ENCODE results near the gene FADS1. TPM values are rescaled to one million over a fixed set of nuclear protein-coding genes. Genes with fewer than 3 reads are reported as not detected.

The FADS1 gene
- total and polyA plus RNA-seq, 4 donors, result 11.8 to 61.1 (median 32.0) TPM

DNA sequence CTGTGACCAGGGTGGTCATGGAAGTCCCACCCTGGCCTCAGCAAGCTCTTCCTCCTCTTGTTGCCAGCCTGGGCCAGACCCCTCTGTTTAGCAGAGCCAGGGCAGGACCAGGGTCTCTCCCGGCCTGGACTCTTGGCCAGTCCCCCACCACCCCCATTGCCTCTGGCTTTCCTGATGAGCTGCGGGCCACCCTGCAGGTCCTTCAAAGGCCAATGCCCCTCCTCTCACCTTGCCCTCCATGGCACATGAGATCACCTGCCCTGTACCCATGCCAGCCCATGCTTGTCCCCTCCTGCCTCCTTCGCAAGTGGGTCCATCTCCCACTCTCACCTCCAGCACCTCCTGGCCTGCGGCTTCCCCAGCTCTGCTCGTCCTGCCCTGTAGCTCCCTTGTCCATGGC lies 21.7 kb upstream of the FADS1 start:
- 92 to 95% methylated on average over 5 of the region's 5 CpGs for WGBS, 2 donors
- peak in 1 of 2 donors; percentile 57 for DNase-seq

DNA sequence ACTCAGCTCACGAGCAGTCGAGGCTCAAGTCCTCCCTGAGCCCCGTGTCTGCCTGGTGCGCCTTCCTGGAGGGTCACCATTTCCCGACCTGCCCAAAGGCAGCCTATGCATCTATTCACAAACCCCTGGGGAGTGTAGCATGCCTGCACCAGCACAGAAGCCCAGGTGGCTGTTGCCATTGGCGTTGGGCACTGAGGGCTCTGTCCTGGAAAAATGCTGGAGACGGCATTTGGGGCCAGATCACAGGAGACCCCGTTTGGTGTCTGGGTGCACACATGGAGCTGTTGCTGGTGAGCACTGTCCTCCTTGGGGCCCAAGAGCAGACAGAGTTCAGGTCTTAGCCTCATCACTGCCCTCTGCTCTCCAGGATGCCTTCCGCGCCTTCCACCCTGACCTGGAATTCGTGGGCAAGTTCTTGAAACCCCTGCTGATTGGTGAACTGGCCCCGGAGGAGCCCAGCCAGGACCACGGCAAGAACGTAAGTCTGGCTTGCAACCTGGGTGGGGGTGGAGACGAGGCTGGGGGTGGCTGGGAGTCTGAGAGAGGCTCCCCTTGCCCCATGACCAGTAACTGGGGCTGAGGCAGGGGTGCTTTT lies 20.7 kb upstream of the FADS1 start:
- Histone ChIP-seq H3K36me3 (ENCODE audit: control insufficient read depth in 1 of 2, insufficient read depth in 2 of 2, low read length in 1 of 2) (peaks cover 3 to 7% of the 10 kb centered on the region in 2 donors), H3K4me3 (ENCODE audit: low read length in 2 of 2) (no peak overlapping the region), H3K27ac (ENCODE audit: low read depth in 1 of 2, low read length in 2 of 2) (no peak overlapping the region), H3K27me3 (ENCODE audit: control insufficient read depth in 1 of 2, insufficient read depth in 2 of 2, low read length in 1 of 2) (no peaks in the 10 kb centered on the region), H3K9me3 (ENCODE audit: control insufficient read depth, low read length) (no peaks in the 10 kb centered on the region), H3K4me1 (ENCODE audit: control insufficient read depth in 1 of 2, insufficient read depth in 2 of 2, low read length in 2 of 2) (no peaks in the 10 kb centered on the region)
- intact Hi-C loops (cut with DNase I), result no loop called here
- ATAC-seq (ENCODE audit: low FRiP score) (no peak), DNase-seq (peak in 1 of 2 donors; percentile 65)
- WGBS, 2 donors, result 88 to 91% methylated on average over 15 of the region's 15 CpGs

More for the DNA sequence above, 21.7 kb upstream of the FADS1 start:
- Histone ChIP-seq H3K27ac (ENCODE audit: low read depth in 1 of 2, low read length in 2 of 2) (no peak overlapping the region), H3K27me3 (ENCODE audit: control insufficient read depth in 1 of 2, insufficient read depth in 2 of 2, low read length in 1 of 2) (no peaks in the 10 kb centered on the region), H3K36me3 (ENCODE audit: control insufficient read depth in 1 of 2, insufficient read depth in 2 of 2, low read length in 1 of 2) (peaks cover 3 to 9% of the 10 kb centered on the region in 2 donors), H3K4me3 (ENCODE audit: low read length in 2 of 2) (no peak overlapping the region), H3K4me1 (ENCODE audit: control insufficient read depth in 1 of 2, insufficient read depth in 2 of 2, low read length in 2 of 2) (no peaks in the 10 kb centered on the region), H3K9me3 (ENCODE audit: control insufficient read depth, low read length) (no peaks in the 10 kb centered on the region)
- intact Hi-C loops (cut with DNase I), result no loop called here
- no peak for ATAC-seq (ENCODE audit: low FRiP score)

DNA sequence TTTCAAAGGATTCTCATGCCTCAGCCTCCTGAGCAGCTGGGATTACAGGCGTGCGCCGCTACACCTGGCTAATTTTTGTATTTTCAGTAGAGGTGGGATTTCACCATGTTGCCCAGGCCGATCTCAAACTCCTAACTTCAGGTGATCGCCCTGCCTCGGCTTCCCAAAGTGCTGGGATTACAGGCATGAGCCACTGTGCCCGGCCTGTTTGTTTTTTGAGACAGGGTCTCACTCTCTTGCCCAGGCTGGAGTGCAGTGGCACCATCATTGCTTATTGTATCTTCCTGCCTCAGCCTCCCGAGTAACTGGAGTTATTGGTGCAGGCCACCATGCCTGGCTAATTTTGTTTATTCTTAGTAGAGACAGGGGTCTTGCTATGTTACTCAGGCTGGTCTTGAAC lies 19.4 kb upstream of the FADS1 start:
- Histone ChIP-seq H3K4me1 (ENCODE audit: control insufficient read depth in 1 of 2, insufficient read depth in 2 of 2, low read length in 2 of 2) (no peaks in the 10 kb centered on the region), H3K4me3 (ENCODE audit: low read length in 2 of 2) (no peak overlapping the region), H3K27ac (ENCODE audit: low read depth in 1 of 2, low read length in 2 of 2) (peak overlapping the region in 1 of 2 donors; percentile 32), H3K36me3 (ENCODE audit: control insufficient read depth in 1 of 2, insufficient read depth in 2 of 2, low read length in 1 of 2) (peaks cover 3 to 6% of the 10 kb centered on the region in 2 donors), H3K27me3 (ENCODE audit: control insufficient read depth in 1 of 2, insufficient read depth in 2 of 2, low read length in 1 of 2) (no peaks in the 10 kb centered on the region), H3K9me3 (ENCODE audit: control insufficient read depth, low read length) (no peaks in the 10 kb centered on the region)
- intact Hi-C loops (cut with DNase I), result no loop called here
- 96% methylated on average over 8 of the region's 8 CpGs for WGBS, 2 donors
- DNase-seq (peak in 1 of 2 donors; percentile 62), ATAC-seq (ENCODE audit: low FRiP score) (no peak)

DNA sequence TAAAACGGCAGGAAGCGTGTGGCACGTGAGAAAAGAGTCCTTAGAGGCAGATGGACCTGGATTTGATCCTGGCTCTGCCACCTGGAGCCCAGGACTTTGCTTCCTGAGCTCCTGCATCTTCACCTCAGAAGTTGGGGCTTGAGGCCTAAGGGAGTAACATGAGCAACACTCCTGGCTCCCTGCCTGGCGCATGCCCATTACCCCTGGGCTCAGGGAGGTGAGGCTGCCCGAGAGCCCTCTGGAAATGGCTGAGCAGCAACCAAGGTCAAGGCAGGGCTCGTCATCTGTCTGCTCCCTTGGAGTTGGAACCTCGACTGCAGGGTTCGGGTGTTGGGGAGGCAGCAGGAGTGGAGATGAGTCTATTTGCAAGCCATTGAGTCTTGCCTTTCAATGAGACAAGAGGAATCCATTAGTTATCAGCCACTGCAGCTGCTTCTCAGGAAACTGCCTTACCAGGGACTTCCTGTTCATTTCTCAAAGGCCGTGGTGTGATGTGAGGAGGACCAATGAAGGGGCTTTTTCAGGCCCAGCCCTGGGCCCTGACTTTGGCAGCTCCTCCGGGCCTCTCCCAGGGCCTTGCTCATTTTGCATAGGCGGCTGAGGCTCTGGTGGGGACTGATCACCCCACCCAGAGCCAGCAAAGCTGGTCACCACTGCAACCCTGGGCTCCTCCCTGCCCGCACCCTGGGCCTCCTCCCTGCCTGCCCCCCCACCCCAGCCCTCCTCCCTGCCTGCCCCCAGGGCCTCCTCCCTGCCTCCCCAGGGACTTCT lies 17.7 kb upstream of the FADS1 start:
- 17 to 21% methylated on average over 11 to 12 of the region's 12 CpGs for WGBS, 2 donors
- H3K36me3 ChIP-seq (ENCODE audit: control insufficient read depth in 1 of 2, insufficient read depth in 2 of 2, low read length in 1 of 2), result no peaks in the 10 kb centered on the region
- peak; percentile 87 to 91 for DNase-seq
- H3K27ac ChIP-seq (ENCODE audit: low read depth in 1 of 2, low read length in 2 of 2), result peak overlapping the region; percentile 70 to 82
- no peaks in the 10 kb centered on the region for H3K9me3 ChIP-seq (ENCODE audit: control insufficient read depth, low read length)
- H3K4me1 ChIP-seq (ENCODE audit: control insufficient read depth in 1 of 2, insufficient read depth in 2 of 2, low read length in 2 of 2), result no peaks in the 10 kb centered on the region
- ATAC-seq (ENCODE audit: low FRiP score), result peak; percentile 77
- no peaks in the 10 kb centered on the region for H3K27me3 ChIP-seq (ENCODE audit: control insufficient read depth in 1 of 2, insufficient read depth in 2 of 2, low read length in 1 of 2)
- intact Hi-C loops (cut with DNase I), result no loop called here
- no peak overlapping the region for H3K4me3 ChIP-seq (ENCODE audit: low read length in 2 of 2)

DNA sequence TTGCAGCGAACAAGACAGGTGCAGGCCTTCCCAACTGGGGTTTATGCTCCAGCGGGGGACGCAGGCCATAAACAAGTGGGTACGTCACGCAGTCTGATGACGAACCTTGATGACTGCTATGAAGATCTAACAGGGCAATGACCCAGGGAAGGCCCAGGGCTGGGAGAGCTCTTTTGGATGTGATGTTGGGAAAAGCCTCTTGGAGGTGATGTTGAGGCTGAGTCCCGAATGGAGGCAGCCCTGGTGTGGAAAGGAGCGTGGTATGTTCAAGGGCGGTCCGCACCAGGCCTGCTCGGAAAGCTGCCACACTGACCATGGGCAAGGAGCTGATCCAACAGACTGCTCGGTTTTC lies 17.1 kb upstream of the FADS1 start:
- H3K36me3 ChIP-seq (ENCODE audit: control insufficient read depth in 1 of 2, insufficient read depth in 2 of 2, low read length in 1 of 2), result no peaks in the 10 kb centered on the region
- peak in 1 of 2 donors; percentile 53 for DNase-seq
- no peaks in the 10 kb centered on the region for H3K4me1 ChIP-seq (ENCODE audit: control insufficient read depth in 1 of 2, insufficient read depth in 2 of 2, low read length in 2 of 2)
- peak overlapping the region; percentile 70 to 82 for H3K27ac ChIP-seq (ENCODE audit: low read depth in 1 of 2, low read length in 2 of 2)
- H3K4me3 ChIP-seq (ENCODE audit: low read length in 2 of 2), result no peak overlapping the region
- ATAC-seq (ENCODE audit: low FRiP score), result no peak
- WGBS, 2 donors, result 81 to 84% methylated on average over 12 of the region's 12 CpGs
- H3K27me3 ChIP-seq (ENCODE audit: control insufficient read depth in 1 of 2, insufficient read depth in 2 of 2, low read length in 1 of 2), result no peaks in the 10 kb centered on the region
- intact Hi-C loops (cut with DNase I), result no loop called here
- no peaks in the 10 kb centered on the region for H3K9me3 ChIP-seq (ENCODE audit: control insufficient read depth, low read length)

DNA sequence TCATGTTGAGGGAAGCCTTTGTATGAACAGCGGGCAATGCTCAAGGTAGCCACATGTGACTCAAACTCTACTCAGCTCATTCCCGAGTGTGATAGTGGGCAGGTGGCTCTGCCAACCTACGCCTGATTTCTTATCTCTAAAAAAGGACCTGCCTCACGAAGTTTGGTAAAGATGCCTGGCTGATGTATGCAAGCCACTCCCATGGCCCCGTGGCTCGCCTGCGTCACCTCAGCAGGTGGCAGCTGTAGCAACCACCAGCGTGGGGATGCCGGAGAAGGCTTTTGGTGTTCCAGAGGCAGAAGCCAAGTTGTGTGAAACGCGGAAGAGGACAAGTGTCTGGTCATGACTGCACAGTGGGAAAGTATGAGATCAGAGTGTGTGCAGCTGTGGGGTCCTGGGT lies 16.7 kb upstream of the FADS1 start:
- 79 to 80% methylated on average over 11 of the region's 11 CpGs for WGBS, 2 donors

DNA sequence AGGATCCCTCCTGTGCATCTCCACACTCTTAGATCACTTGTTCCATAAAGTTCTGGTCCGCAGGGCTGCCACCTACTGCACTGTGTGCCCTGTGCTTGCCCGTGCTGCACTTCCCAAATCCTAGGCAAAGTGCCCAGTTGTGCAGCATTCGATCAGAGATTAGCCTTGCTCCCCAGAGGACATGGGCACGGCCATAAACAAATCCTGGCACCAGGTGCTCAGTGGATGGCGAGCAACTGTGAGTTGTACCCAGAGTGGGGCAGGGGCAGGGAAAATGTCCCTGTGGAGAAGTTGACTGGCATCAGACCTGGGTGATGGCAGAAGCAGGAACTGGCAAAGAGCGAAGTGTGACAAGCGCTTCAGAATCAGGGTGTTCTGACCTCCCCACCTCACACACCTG lies 16.0 kb upstream of the FADS1 start:
- Histone ChIP-seq H3K36me3 (ENCODE audit: control insufficient read depth in 1 of 2, insufficient read depth in 2 of 2, low read length in 1 of 2) (no peaks in the 10 kb centered on the region), H3K27me3 (ENCODE audit: control insufficient read depth in 1 of 2, insufficient read depth in 2 of 2, low read length in 1 of 2) (no peaks in the 10 kb centered on the region), H3K27ac (ENCODE audit: low read depth in 1 of 2, low read length in 2 of 2) (peak overlapping the region in 1 of 2 donors; percentile 81), H3K4me3 (ENCODE audit: low read length in 2 of 2) (no peak overlapping the region), H3K9me3 (ENCODE audit: control insufficient read depth, low read length) (no peaks in the 10 kb centered on the region), H3K4me1 (ENCODE audit: control insufficient read depth in 1 of 2, insufficient read depth in 2 of 2, low read length in 2 of 2) (no peaks in the 10 kb centered on the region)
- ATAC-seq (ENCODE audit: low FRiP score) (no peak), DNase-seq (peak in 1 of 2 donors; percentile 61)
- WGBS, 2 donors, result 29 to 31% methylated on average over 7 of the region's 7 CpGs
- intact Hi-C loops (cut with DNase I), result no loop called here

More for the DNA sequence above, 16.7 kb upstream of the FADS1 start:
- no peak overlapping the region for H3K4me3 ChIP-seq (ENCODE audit: low read length in 2 of 2)
- DNase-seq (peak in 1 of 2 donors; percentile 37), ATAC-seq (ENCODE audit: low FRiP score) (no peak)
- H3K27ac ChIP-seq (ENCODE audit: low read depth in 1 of 2, low read length in 2 of 2), result peak overlapping the region in 1 of 2 donors; percentile 13
- no peaks in the 10 kb centered on the region for H3K9me3 ChIP-seq (ENCODE audit: control insufficient read depth, low read length)
- H3K4me1 ChIP-seq (ENCODE audit: control insufficient read depth in 1 of 2, insufficient read depth in 2 of 2, low read length in 2 of 2), result no peaks in the 10 kb centered on the region
- H3K27me3 ChIP-seq (ENCODE audit: control insufficient read depth in 1 of 2, insufficient read depth in 2 of 2, low read length in 1 of 2), result no peaks in the 10 kb centered on the region
- H3K36me3 ChIP-seq (ENCODE audit: control insufficient read depth in 1 of 2, insufficient read depth in 2 of 2, low read length in 1 of 2), result no peaks in the 10 kb centered on the region
- intact Hi-C loops (cut with DNase I), result no loop called here

DNA sequence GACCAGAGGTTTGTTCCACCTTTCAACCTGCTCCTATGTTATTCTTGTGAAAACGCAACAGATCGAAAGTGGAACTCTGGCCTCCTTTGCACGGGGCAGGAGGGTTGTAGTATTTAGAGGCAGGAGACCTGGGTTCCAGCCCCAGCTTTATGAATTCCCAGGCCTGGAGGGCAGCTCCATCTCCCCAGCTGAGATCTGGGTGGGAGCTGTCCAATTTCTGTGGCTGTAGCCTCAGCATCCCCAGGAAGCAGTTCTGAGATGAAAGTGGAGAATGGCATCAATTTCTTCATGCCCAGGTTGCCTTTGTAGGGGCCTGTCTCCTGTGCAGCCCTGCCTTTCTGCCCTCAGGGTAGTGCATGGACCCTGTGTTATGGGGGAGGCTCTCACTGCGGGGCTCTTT lies 15.4 kb upstream of the FADS1 start:
- intact Hi-C loops (cut with DNase I), result no loop called here
- no peak for ATAC-seq (ENCODE audit: low FRiP score)
- H3K27me3 ChIP-seq (ENCODE audit: control insufficient read depth in 1 of 2, insufficient read depth in 2 of 2, low read length in 1 of 2), result no peaks in the 10 kb centered on the region
- DNase-seq, result no peak
- WGBS, 2 donors, result 87% methylated on average over 4 of the region's 4 CpGs
- no peaks in the 10 kb centered on the region for H3K9me3 ChIP-seq (ENCODE audit: control insufficient read depth, low read length)
- no peak overlapping the region for H3K4me3 ChIP-seq (ENCODE audit: low read length in 2 of 2)
- H3K4me1 ChIP-seq (ENCODE audit: control insufficient read depth in 1 of 2, insufficient read depth in 2 of 2, low read length in 2 of 2), result no peaks in the 10 kb centered on the region
- no peaks in the 10 kb centered on the region for H3K36me3 ChIP-seq (ENCODE audit: control insufficient read depth in 1 of 2, insufficient read depth in 2 of 2, low read length in 1 of 2)
- H3K27ac ChIP-seq (ENCODE audit: low read depth in 1 of 2, low read length in 2 of 2), result peak overlapping the region in 1 of 2 donors; percentile 81
